Astrocyte (in vitro differentiated cells and primary cell): Measurements from ENCODE around the gene GLRB.

Source experiments
- EZH2 ChIP-seq: IDR thresholded peaks from 2 replicates; pipeline ENCODE4 v1.6.1; 2012; ENCODE audit warnings: mild to moderate bottlenecking, low read length, inconsistent platforms; ENCODE audit not compliant: insufficient read depth
- TF ChIP-seq, protein P1 (sequence below): IDR thresholded peaks from 2 replicates; pipeline ENCODE4 v1.5.1; 2011; ENCODE audit warnings: low read depth, mild to moderate bottlenecking, inconsistent platforms, low read length, moderate library complexity; ENCODE audit not compliant: insufficient read depth

DNA sequence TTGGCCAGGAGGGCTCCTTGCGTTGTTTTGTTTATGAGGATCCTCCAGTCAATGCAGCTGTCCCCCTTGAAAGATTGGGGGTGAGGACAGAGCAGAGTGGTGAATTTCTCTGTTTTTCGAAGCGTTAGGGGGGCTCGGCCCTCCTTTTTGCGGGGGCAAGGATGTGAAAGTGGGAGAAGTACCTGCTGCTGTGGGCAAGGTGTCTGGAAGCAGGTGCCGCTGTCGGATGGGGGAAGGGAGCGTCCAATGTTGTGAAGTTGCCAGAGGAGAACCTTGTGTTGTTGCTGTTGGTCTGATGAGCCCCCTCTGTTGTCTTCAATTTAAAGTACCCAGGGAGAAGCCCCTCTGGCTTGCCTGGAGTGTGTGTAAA lies 613 bp downstream of the GLRB start:
- TF ChIP-seq, protein P1, sequence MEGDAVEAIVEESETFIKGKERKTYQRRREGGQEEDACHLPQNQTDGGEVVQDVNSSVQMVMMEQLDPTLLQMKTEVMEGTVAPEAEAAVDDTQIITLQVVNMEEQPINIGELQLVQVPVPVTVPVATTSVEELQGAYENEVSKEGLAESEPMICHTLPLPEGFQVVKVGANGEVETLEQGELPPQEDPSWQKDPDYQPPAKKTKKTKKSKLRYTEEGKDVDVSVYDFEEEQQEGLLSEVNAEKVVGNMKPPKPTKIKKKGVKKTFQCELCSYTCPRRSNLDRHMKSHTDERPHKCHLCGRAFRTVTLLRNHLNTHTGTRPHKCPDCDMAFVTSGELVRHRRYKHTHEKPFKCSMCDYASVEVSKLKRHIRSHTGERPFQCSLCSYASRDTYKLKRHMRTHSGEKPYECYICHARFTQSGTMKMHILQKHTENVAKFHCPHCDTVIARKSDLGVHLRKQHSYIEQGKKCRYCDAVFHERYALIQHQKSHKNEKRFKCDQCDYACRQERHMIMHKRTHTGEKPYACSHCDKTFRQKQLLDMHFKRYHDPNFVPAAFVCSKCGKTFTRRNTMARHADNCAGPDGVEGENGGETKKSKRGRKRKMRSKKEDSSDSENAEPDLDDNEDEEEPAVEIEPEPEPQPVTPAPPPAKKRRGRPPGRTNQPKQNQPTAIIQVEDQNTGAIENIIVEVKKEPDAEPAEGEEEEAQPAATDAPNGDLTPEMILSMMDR, result no peak
- TF ChIP-seq EZH2, result no peak
